Neural crest cell (in vitro differentiated cells): ENCODE data around the gene CCDC33. TPM values are rescaled to one million over a fixed set of nuclear protein-coding genes. Genes with fewer than 3 reads are reported as not detected.
A peak's percentile ranks its signal among the peaks of the same experiment; 100 is the strongest.

Source experiments
- DNase-seq: peaks from one replicate; pipeline ENCODE4 v3.0.0; 2021; ENCODE audit warnings: low read depth, mixed read lengths, low spot score
- H3K27ac Mint-ChIP-seq: one replicate; pipeline ENCODE4 v1.8.0; 2021; ENCODE audit warnings: mild to moderate bottlenecking, mixed read lengths; ENCODE audit not compliant: unreplicated experiment
- H3K27me3 Mint-ChIP-seq: 2 replicates; pipeline ENCODE4 v1.8.0; 2021; ENCODE audit warnings: low read depth, mild to moderate bottlenecking, mixed read lengths
- H3K36me3 Mint-ChIP-seq: 2 replicates; pipeline ENCODE4 v1.8.0; 2021; ENCODE audit warnings: low read depth, mild to moderate bottlenecking, mixed read lengths
- H3K4me1 Mint-ChIP-seq: 2 replicates; pipeline ENCODE4 v1.8.0; 2021; ENCODE audit warnings: mixed read lengths
- H3K4me3 Mint-ChIP-seq: one replicate; pipeline ENCODE4 v1.8.0; 2021; ENCODE audit warnings: mild to moderate bottlenecking, mixed read lengths
- H3K9me3 Mint-ChIP-seq: 2 replicates; pipeline ENCODE4 v1.8.0; 2021; ENCODE audit warnings: mixed read lengths
- CTCF ChIP-seq: fragments of 200-600 bp; sonication (generic); conservative IDR thresholded peaks from 2 replicates; pipeline ENCODE4 v1.5.0; 2021; ENCODE audit warnings: antibody characterized with exemption, mild to moderate bottlenecking
- total RNA-seq: library from RNA; stranded (reverse); gene quantifications from 2 replicates; pipeline ENCODE4 v1.2.1, GENCODE V29; 2021

Gene CCDC33
- total RNA-seq, 1 donor from 2014 or later: 15.1 TPM

GRCh38 chr15:74374648-74375302 is 138.6 kb downstream of the CCDC33 start:
- no peak for DNase-seq
- TF ChIP-seq CTCF: no peak
- Mint-ChIP-seq H3K27me3 (peaks cover 32% of the 10 kb centered on the region), H3K27ac (no peak overlapping the region), H3K4me1 (peaks cover 21% of the 10 kb centered on the region), H3K36me3 (no peaks in the 10 kb centered on the region), H3K9me3 (no peaks in the 10 kb centered on the region), H3K4me3 (peak overlapping the region; percentile 68)

- H3K4me1 Mint-ChIP-seq: peaks cover 21% of the 10 kb centered on the region
- peaks cover 29% of the 10 kb centered on the region for H3K27me3 Mint-ChIP-seq
- peak; percentile 89 for DNase-seq
- no peak overlapping the region for H3K27ac Mint-ChIP-seq
- TF ChIP-seq CTCF: peak; percentile 86
- no peaks in the 10 kb centered on the region for H3K9me3 Mint-ChIP-seq
- peak overlapping the region; percentile 68 for H3K4me3 Mint-ChIP-seq
- no peaks in the 10 kb centered on the region for H3K36me3 Mint-ChIP-seq
Measured at GRCh38 chr15:74375303-74375693, 139.2 kb downstream of the CCDC33 start.

GRCh38 chr15:74376226-74376625 is 140.1 kb downstream of the CCDC33 start:
- TF ChIP-seq CTCF: no peak
- Mint-ChIP-seq H3K27me3 (peaks cover 26% of the 10 kb centered on the region), H3K4me3 (no peak overlapping the region), H3K36me3 (no peaks in the 10 kb centered on the region), H3K9me3 (no peaks in the 10 kb centered on the region), H3K27ac (no peak overlapping the region), H3K4me1 (peaks cover 21% of the 10 kb centered on the region)
- DNase-seq: no peak

GRCh38 chr15:74376825-74377581 is 140.9 kb downstream of the CCDC33 start:
- no peak for DNase-seq
- Mint-ChIP-seq H3K4me3 (no peak overlapping the region), H3K27ac (no peak overlapping the region), H3K27me3 (peaks cover 20% of the 10 kb centered on the region), H3K9me3 (no peaks in the 10 kb centered on the region), H3K36me3 (no peaks in the 10 kb centered on the region), H3K4me1 (peaks cover 21% of the 10 kb centered on the region)
- TF ChIP-seq CTCF: no peak

- no peaks in the 10 kb centered on the region for H3K36me3 Mint-ChIP-seq
Measured at GRCh38 chr15:74377831-74378766, 142.0 kb downstream of the CCDC33 start.

More at GRCh38 chr15:74377831-74378766, 142.0 kb downstream of the CCDC33 start:
- H3K9me3 Mint-ChIP-seq: no peaks in the 10 kb centered on the region
- peaks cover 15% of the 10 kb centered on the region for H3K27me3 Mint-ChIP-seq
- H3K4me3 Mint-ChIP-seq: no peak overlapping the region
- no peak for TF ChIP-seq CTCF
- DNase-seq: no peak
- H3K4me1 Mint-ChIP-seq: peaks cover 19% of the 10 kb centered on the region
- H3K27ac Mint-ChIP-seq: no peak overlapping the region
